SK-N-SH treated with all-trans-retinoic acid at 6 μM for 48 hours (cell line): ENCODE results near the gene FSD2.

ENCODE experiments used
- ATAC-seq: fragments of 200-7000 bp; cut with Tn5 transposase; 3 replicates; pipeline ENCODE4 v1.9.1; 2020; ENCODE audit warnings: mild to moderate bottlenecking, moderate library complexity
- ARNTL ChIP-seq: fragments of 450-650 bp; formaldehyde crosslinking; IDR thresholded peaks from 2 replicates; pipeline ENCODE4 v1.5.0; 2020; ENCODE audit warnings: low read depth, mild to moderate bottlenecking, moderate library complexity, borderline replicate concordance
- BACH2 ChIP-seq: fragments of 250-450 bp; sonication (Bioruptor Pico); IDR thresholded peaks from 2 replicates; pipeline ENCODE4 v1.9.0; 2021; ENCODE audit warnings: mild to moderate bottlenecking, borderline replicate concordance
- CSDC2 ChIP-seq: fragments of 250-450 bp; sonication (Bioruptor Pico); IDR thresholded peaks from 2 replicates; pipeline ENCODE4 v1.5.0; 2020; ENCODE audit warnings: mild to moderate bottlenecking, moderate library complexity
- ESRRG ChIP-seq: fragments of 250-450 bp; sonication (Bioruptor Pico); IDR thresholded peaks from 2 replicates; pipeline ENCODE4 v1.6.1; 2021; ENCODE audit warnings: mild to moderate bottlenecking
- GLIS3 ChIP-seq: fragments of 250-450 bp; sonication (Bioruptor Pico); IDR thresholded peaks from 2 replicates; pipeline ENCODE4 v1.5.0; 2020; ENCODE audit warnings: mild to moderate bottlenecking, moderate library complexity
- OSR1 ChIP-seq: fragments of 250-450 bp; sonication (Bioruptor Pico); IDR thresholded peaks from 2 replicates; pipeline ENCODE4 v1.8.0; 2022; ENCODE audit warnings: moderate library complexity, mild to moderate bottlenecking, inconsistent platforms
- PPARA ChIP-seq: fragments of 250-450 bp; sonication (Bioruptor Pico); IDR thresholded peaks from 2 replicates; pipeline ENCODE4 v1.5.0; 2020; ENCODE audit warnings: mild to moderate bottlenecking, borderline replicate concordance
- RARB ChIP-seq: fragments of 250-450 bp; sonication (Bioruptor Pico); IDR thresholded peaks from 2 replicates; pipeline ENCODE4 v1.8.0; 2021; ENCODE audit warnings: mild to moderate bottlenecking, moderate library complexity
- SNAI2 ChIP-seq: fragments of 250-450 bp; sonication (Bioruptor Pico); IDR thresholded peaks from 2 replicates; pipeline ENCODE4 v1.5.0; 2020; ENCODE audit warnings: mild to moderate bottlenecking, moderate library complexity
- TCF4 ChIP-seq: fragments of 250-450 bp; sonication (Bioruptor Pico); IDR thresholded peaks from 2 replicates; pipeline ENCODE4 v1.8.0; 2021; ENCODE audit warnings: mild to moderate bottlenecking, moderate library complexity, borderline replicate concordance
- TOX ChIP-seq: fragments of 250-450 bp; sonication (Bioruptor Pico); IDR thresholded peaks from 2 replicates; pipeline ENCODE4 v1.8.0; 2021; ENCODE audit warnings: mild to moderate bottlenecking, moderate library complexity, borderline replicate concordance
- ZC3H10 ChIP-seq: fragments of 250-450 bp; sonication (Bioruptor Pico); IDR thresholded peaks from 2 replicates; pipeline ENCODE4 v1.5.1; 2021; ENCODE audit warnings: mild to moderate bottlenecking, moderate library complexity
- ZFP3 ChIP-seq: fragments of 250-450 bp; sonication (Bioruptor Pico); IDR thresholded peaks from 2 replicates; pipeline ENCODE4 v1.5.0; 2020; ENCODE audit warnings: mild to moderate bottlenecking, moderate library complexity
- ZFP30 ChIP-seq: fragments of 450-650 bp; formaldehyde crosslinking; IDR thresholded peaks from 2 replicates; pipeline ENCODE4 v1.5.0; 2022; ENCODE audit warnings: mild to moderate bottlenecking, moderate library complexity
- ZNF565 ChIP-seq: fragments of 450-650 bp; formaldehyde crosslinking; conservative IDR thresholded peaks from 2 replicates; pipeline ENCODE4 v1.5.0; 2020; ENCODE audit warnings: low read depth, mild to moderate bottlenecking, moderate library complexity
- ZNF70 ChIP-seq: fragments of 450-650 bp; formaldehyde crosslinking; IDR thresholded peaks from 2 replicates; pipeline ENCODE4 v1.5.0; 2020; ENCODE audit warnings: mild to moderate bottlenecking, moderate library complexity
- ZNF8 ChIP-seq: fragments of 450-650 bp; formaldehyde crosslinking; IDR thresholded peaks from 2 replicates; pipeline ENCODE4 v1.5.0; 2020; ENCODE audit warnings: mild to moderate bottlenecking, moderate library complexity
- TF ChIP-seq, protein P1 (sequence below): fragments of 250-450 bp; sonication (Bioruptor Pico); IDR thresholded peaks from 2 replicates; pipeline ENCODE4 v1.5.1; 2020; ENCODE audit warnings: low read depth, mild to moderate bottlenecking, moderate library complexity
- TF ChIP-seq, protein P2 (sequence below): fragments of 250-450 bp; sonication (Bioruptor Pico); IDR thresholded peaks from 2 replicates; pipeline ENCODE4 v1.8.0; 2020; ENCODE audit warnings: mild to moderate bottlenecking, moderate library complexity, borderline replicate concordance
- TF ChIP-seq, protein P3 (sequence below): fragments of 250-450 bp; sonication (Bioruptor Pico); IDR thresholded peaks from 2 replicates; pipeline ENCODE4 v1.5.0; 2020; ENCODE audit warnings: mild to moderate bottlenecking, moderate library complexity

FSD2 gene

DNA sequence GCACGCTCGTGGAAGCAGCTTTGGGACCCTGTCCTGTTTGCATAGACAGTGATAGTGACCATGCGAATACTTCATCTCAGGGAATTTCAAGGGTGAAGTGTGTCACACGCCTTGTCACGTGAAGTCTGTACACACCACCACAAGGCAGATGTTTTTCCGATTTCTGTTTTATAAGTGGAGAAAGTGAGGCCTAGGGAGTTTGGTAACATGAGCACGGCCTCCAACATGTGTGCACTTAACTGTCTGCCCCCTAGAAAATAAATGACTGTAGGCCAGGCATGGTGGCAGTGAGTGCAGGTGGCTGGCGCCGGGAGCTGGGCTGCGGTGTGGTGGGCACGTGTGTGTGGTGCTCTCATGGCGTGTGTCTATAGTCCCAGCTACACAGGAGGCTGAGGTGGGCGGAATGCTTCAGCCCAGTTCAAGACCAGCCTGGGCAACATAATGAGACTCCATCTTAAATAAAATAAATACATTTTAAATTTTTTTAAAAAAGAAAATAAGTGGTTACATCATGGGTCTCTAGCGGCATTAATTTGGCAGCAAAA is 45.5 kb upstream of the FSD2 start (continued):
- TF ChIP-seq OSR1 (CRISPR knock-in tag), result no peak
- no peak for TF ChIP-seq RARB (CRISPR knock-in tag)
- TF ChIP-seq SNAI2 (CRISPR knock-in tag), result no peak
- no peak for TF ChIP-seq ZNF8
- no peak for TF ChIP-seq ESRRG (CRISPR knock-in tag)
- no peak for TF ChIP-seq GLIS3 (CRISPR knock-in tag)

DNA sequence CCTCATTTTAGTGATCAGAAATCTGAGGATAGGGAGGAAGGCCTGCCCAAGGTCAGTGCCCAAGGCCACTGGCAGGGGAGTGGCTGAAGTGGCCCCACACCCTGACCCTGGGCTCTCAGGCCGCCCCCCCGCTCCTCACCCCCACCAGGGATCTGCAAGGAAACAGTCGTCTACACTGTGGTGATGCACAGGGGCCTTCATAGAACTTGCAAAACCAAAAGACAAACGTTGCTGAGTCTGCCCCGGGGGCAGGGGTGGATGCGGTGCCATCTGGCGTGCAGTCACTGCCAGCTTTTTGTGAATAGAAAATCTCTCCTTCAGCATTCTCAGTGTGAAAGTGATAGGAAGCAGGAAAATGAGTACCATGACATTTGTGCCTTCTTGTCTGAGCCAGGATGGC is 44.9 kb upstream of the FSD2 start:
- TF ChIP-seq ZNF8 (no peak), ZNF70 (CRISPR knock-in tag) (no peak), BACH2 (CRISPR knock-in tag) (no peak), TOX (CRISPR knock-in tag) (no peak), ZFP30 (CRISPR knock-in tag) (no peak), ZC3H10 (CRISPR knock-in tag) (no peak), ARNTL (CRISPR knock-in tag) (no peak), PPARA (CRISPR knock-in tag) (no peak), GLIS3 (CRISPR knock-in tag) (no peak), OSR1 (CRISPR knock-in tag) (no peak)
- TF ChIP-seq, protein P1, sequence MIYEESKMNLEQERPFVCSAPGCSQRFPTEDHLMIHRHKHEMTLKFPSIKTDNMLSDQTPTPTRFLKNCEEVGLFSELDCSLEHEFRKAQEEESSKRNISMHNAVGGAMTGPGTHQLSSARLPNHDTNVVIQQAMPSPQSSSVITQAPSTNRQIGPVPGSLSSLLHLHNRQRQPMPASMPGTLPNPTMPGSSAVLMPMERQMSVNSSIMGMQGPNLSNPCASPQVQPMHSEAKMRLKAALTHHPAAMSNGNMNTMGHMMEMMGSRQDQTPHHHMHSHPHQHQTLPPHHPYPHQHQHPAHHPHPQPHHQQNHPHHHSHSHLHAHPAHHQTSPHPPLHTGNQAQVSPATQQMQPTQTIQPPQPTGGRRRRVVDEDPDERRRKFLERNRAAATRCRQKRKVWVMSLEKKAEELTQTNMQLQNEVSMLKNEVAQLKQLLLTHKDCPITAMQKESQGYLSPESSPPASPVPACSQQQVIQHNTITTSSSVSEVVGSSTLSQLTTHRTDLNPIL (CRISPR knock-in tag), result no peak
- TF ChIP-seq, protein P2, sequence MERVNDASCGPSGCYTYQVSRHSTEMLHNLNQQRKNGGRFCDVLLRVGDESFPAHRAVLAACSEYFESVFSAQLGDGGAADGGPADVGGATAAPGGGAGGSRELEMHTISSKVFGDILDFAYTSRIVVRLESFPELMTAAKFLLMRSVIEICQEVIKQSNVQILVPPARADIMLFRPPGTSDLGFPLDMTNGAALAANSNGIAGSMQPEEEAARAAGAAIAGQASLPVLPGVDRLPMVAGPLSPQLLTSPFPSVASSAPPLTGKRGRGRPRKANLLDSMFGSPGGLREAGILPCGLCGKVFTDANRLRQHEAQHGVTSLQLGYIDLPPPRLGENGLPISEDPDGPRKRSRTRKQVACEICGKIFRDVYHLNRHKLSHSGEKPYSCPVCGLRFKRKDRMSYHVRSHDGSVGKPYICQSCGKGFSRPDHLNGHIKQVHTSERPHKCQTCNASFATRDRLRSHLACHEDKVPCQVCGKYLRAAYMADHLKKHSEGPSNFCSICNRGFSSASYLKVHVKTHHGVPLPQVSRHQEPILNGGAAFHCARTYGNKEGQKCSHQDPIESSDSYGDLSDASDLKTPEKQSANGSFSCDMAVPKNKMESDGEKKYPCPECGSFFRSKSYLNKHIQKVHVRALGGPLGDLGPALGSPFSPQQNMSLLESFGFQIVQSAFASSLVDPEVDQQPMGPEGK (CRISPR knock-in tag), result no peak
- no peak; the same call in 2 of the 3 replicates for ATAC-seq

DNA sequence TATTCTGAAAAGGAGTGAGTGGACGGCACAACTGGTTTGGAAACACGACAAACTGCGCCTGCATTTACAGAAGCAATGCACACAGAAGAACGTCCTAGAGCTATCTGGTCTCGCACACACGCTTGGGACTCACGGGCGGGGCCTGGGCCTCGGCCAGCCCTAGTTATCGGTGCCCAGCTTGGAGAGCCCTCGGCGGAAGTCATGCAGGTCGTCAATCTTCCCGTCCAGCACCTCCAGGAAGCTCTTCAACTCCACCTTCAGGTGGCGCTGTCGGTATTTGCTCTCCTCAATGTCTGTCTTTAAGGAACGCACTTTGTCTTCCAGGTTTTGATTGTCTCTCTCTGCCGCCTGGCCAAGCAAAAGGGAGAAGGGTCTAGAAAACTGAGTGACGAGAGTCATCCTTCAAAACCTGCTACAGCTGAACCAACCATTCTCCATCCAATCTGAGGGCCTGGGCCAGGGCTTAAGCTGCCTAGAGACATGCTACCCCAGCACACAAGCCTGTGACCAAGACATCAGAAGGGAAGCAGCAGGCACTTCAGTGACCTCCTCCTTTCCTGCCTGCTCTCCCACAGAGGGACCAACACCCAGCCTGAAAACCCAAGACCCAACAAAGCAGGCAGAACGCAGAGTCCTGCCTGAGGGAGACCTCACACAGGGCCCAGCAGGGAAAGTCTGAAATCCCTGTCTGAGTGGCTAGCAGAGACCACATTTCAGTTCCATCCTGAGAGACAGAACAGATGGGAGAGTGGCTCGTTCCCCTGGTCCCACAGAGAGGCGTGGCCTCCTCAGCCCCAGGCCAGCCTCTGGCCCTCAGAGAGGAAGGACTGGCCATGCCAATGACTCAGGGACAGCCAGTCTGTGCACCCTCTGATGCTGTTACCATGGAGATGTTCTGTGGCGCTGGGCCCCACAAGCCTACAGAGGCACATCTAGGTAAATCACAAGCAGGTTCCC is 44.0 kb upstream of the FSD2 start:
- TF ChIP-seq, protein P3, sequence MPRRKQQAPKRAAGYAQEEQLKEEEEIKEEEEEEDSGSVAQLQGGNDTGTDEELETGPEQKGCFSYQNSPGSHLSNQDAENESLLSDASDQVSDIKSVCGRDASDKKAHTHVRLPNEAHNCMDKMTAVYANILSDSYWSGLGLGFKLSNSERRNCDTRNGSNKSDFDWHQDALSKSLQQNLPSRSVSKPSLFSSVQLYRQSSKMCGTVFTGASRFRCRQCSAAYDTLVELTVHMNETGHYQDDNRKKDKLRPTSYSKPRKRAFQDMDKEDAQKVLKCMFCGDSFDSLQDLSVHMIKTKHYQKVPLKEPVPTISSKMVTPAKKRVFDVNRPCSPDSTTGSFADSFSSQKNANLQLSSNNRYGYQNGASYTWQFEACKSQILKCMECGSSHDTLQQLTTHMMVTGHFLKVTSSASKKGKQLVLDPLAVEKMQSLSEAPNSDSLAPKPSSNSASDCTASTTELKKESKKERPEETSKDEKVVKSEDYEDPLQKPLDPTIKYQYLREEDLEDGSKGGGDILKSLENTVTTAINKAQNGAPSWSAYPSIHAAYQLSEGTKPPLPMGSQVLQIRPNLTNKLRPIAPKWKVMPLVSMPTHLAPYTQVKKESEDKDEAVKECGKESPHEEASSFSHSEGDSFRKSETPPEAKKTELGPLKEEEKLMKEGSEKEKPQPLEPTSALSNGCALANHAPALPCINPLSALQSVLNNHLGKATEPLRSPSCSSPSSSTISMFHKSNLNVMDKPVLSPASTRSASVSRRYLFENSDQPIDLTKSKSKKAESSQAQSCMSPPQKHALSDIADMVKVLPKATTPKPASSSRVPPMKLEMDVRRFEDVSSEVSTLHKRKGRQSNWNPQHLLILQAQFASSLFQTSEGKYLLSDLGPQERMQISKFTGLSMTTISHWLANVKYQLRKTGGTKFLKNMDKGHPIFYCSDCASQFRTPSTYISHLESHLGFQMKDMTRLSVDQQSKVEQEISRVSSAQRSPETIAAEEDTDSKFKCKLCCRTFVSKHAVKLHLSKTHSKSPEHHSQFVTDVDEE (CRISPR knock-in tag), result 0 out of 2 replicates have a peak, but pooled peaks have one; percentile 14
- TF ChIP-seq OSR1 (CRISPR knock-in tag) (no peak), ZNF565 (CRISPR knock-in tag) (no peak)
- ATAC-seq, result peak; percentile 70

DNA sequence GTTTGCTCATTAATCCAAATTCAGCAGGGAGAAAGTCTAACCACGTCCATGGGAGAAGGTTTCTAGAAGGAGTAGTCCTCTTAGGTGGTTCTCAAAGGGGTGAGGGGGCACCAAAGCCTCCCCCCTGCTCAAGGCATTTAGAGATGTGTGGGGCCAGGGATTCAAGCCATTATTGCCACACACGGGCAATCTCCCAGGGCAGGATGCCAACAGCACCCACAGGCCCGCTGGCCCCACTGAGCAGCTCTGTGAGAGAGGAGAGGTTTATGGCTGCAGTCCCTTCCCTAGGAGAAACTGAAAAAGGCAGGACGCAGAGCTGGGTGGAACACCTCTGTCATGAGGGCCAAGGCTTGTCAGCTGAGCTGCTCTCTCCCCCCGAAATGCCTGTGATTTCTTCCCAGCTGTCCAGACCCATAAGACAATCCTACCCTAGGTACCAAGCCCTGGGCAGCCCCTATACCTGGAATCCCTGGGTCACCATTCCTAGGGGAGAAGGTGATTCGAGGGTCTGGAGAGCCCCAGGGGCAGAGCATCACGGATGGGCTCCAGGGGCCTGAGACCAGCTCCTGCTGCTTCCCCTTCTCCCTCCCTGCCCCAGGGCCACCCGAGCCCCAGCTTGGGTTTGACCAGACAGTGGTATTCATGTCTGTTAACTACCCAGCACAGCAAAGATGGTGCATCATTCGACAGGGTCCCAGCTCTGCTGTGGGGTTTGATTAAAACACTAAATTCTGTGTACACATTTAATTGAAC is 42.5 kb upstream of the FSD2 start:
- ATAC-seq, result no peak
- TF ChIP-seq ZFP3 (CRISPR knock-in tag) (no peak), ZC3H10 (CRISPR knock-in tag) (no peak), PPARA (CRISPR knock-in tag) (no peak), GLIS3 (CRISPR knock-in tag) (no peak), TCF4 (CRISPR knock-in tag) (no peak), CSDC2 (CRISPR knock-in tag) (no peak), ZNF565 (CRISPR knock-in tag) (no peak), ESRRG (CRISPR knock-in tag) (no peak), ZFP30 (CRISPR knock-in tag) (no peak)
- TF ChIP-seq, protein P3 (CRISPR knock-in tag), result no peak
